Measurements from ENCODE around the gene SAFB.

SAFB gene

DNA sequence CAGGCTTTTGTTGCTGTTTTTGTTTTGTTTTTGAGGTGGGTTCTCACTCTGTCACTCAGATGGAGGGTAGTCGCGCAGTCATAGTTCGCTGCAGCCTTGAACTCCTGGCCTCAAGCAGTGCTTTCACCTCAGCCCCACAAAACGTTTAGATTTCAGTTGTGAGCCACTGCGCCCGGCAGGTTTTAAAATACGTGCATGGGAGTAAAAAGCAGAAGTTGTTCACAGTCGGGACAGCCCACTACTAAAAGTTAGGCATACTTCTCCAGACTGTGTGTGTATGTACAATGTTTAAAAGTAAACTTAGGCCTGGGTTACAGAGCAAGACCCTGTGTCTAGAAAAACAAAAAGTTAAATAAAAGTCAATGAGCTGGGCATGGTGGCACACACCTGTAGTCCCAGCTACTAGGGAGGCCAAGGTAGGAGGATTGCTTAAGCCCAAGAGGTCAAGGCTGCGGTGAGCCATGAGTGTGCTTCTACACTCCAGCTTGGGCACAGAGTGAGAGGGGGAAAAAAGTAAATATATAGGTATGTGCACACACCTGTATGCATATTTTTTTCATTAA is 6.1 kb downstream of the SAFB start:
- DNase-seq: no peak

DNA sequence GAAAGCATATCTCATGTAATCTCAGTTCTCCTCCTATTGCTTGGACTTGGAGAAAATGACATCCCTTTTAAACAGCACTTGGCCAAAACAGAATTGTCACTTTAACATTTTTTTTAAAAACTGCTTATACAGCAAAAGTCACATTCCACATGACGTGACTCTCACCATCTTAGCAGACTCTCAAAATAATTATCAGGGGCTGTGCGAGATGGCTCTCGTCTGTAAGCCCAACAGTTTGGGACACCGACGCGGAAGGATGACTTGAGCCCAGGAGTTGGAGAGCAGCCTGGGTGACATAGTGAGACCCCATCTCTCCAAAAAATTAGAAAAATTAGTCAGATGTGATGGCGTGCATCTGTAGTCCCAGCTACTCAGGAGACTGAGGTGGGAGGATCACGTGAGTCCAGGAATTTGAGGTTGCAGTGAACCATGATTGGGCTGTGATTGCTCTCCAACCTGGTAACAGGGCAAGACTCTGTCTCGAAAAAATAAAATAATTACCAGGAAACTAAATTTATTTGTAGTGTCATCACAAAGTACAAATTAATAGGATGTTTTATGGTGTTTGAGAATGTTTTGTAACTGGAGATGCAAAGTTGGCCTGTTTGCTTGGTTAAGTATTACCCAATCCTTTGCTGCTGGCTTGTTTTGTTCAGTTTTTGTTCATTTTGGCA is 8.8 kb downstream of the SAFB start:
- no peak for DNase-seq

DNA sequence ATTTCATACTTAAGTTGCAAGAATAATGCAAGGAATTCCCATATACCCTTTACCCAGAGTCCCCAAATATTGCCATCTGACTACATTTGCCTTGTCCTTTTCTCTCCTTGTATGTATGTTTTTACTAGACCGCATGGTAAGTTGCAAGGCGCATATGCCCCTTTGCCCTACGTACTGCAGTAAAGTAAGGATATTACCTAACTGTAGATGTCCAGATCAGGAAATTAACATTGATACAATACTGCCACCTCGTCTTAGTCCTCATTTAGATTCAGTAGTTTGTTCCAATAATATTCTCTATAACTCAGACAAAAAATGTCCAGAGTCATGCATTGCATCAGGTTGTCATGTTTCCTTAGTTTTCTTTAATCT is 9.3 kb downstream of the SAFB start:
- no peak for DNase-seq

DNA sequence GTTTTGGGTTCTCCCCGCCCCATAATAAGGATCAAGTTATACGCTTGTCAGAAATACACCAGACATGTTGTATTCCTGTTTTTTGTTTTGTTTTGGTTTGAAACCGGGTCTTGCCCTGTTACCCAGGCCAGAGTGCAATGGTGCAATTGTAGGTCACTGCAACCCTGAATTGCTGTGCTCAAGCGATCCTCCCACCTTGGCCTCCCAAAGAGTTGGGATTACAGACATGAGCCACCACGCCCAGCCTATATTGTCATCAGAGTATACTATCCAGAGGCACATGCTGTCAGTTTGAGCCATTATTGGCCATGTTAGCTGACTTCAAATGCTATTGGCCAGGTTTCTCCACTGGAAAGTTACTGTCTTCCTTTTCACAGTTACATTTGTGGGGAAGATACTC is 9.8 kb downstream of the SAFB start:
- no peak for DNase-seq

DNA sequence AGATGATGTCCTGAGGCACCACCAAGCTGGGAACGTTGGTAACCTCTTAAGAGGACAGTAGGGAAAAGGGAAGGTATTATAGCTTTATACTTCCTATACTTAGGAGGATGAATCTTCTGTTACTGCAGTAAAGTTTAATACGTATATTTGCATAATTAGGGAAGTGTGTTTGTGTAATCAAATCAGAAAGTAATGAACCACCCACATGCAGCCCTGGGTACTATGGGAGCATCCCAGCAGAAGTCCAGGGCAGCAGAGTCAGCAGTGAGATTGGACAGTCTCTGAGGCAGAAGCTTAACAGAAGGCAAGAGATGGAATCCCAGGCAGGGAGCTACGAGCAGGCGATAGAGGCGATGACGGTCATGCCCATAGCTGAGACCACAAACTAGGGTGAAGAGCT is 12.5 kb downstream of the SAFB start:
- DNase-seq: no peak

DNA sequence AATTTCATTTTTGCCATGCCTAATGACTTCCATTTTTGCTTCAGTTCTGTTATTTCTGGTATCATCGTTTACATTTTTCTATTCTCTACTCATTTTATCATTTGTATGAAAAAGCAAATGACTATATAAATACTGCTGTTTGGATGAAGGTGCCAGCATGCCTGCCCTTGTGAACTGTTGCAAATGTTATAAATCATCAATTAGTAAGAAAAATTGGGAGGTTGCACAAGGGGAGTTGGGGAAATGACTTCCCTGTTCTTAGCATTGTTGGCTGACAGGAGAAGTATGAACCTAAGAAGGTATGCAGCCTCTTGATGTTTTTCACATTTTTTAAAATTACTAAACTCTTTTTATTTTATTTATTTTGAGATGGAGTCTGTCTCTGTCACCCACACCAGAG is 15.1 kb downstream of the SAFB start:
- no peak for DNase-seq

DNA sequence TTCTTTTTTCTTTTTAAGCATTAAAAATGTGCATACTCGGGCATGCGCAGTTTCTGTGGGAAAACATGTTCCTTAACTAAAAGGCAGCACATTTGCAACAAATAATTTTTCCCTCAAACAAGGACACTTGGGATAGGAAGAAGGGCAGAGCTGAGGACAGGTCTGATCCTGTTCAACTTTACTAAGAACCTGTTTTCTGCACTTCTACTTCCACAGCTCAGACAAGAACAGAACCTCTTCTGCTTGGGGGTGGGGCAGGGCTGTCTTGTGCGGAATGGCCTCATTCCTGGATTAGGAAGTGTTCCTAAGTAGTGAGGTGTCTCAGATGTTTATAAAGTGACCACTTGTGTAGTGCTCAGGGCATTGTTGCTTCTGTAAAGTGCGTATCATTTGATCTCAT is 18.3 kb downstream of the SAFB start:
- no peak for DNase-seq

DNA sequence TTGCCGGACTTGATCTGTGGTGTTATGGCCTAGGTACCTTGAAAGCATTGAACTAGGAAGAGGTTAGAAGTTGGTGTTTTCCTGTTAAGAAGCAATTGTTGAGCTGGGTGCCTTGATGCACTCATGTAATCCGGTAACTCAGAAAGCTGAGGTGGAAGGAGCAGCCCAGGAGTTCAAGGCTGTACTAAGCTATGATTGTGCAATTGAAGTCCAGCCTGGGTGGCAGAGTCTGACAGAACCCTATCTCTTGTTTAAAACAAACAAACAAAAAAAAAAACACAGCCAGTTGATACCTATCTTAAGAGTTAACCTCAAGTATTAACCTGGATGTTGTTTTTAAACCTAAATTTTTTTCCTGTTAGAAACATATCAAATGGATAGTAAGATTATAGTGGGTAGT is 19.3 kb downstream of the SAFB start:
- no peak for DNase-seq

DNA sequence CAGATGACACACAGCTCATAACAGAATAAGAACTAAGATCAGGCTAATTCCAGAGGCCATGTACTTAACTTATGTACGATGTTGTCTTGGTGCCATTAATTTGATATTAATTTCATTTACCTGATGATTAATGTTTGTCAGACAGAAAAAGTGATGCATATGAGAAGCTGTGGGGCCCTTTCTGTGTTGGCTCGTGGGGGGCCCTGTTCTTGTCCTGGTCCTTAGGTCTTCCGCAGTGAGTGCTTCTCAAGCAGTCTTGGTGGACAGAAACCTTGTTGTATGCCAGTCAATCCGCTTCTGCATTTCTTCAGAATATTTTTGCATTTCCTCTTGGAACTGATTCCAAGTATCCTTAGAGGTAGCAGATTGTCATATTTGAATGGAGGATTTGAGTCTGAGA is 20.2 kb downstream of the SAFB start:
- DNase-seq: no peak

DNA sequence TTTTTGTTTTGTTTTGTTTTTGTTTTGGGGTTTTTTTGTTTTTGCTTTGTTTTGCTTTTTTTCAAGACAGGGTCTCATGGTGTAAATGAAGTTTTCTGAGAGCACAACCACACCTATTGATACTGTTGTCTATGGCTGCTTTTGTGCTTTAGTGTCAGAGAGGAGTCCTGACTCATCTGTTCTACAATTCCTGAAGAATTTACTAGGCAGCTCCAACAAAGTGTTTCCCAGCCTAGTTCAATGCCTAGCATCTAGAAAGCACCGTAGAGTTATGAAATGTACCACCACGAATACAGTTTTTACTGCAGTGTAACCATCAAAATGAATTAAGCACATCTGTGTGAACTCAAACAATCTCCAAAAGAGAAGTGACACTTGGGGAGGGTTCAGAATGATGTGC is 21.2 kb downstream of the SAFB start:
- no peak for DNase-seq

DNA sequence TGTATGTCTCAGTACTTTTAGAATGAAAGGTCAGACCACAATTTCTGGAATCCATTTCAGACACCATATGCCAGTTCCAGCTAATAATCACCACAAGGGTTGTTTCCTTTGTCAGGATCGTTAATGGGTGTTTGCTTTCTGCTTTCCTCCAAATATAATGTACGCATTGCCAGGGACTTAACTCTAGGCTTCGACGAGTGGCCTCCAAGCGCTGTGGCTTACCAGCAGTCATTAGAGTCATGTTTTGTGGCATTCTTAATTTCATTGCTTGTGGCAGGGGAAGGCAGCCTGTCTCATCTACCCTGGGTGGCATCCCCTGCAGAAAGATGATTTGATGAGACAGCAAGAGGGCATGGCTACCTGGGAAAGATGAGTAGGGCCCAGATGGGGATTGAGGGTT is 22.5 kb downstream of the SAFB start:
- DNase-seq: no peak

DNA sequence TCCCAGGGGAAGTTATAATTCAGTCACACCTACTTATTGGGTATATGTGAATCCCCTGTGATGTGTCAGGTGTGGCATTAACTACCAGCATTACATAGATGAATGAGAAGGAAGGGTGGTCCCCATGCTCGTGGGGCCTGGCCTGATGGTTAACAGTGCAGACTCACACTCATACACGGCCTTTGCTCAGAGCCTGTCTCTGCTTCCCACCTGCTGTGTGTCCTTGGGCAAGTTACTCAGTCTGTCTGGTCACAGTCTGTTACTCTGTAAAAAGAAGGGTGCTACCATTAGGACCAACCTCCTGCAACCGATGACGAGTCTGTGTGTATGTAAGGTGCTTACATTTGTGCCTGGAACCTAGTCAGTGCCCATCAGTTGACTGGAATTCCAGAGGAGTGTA is 23.8 kb downstream of the SAFB start:
- DNase-seq: no peak

DNA sequence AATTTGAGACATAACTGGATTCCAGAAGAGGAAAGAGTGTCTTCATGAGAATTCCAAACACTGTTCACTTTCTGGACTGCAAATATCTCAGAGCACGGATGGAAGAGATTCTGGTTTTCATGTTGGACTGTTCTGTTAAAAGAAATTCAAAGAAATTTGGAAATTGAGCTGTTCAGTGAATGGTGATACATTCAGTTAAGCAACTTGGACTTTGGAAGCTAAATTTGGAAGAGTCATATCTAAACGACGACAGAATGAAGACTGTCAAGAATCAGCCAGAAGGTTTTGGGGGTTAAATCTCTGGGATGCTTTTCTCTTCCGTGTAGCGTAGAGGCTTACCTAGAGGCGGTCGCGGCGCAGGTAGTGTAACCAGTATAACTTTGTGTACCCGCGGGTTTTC is 25.6 kb downstream of the SAFB start:
- DNase-seq: no peak

DNA sequence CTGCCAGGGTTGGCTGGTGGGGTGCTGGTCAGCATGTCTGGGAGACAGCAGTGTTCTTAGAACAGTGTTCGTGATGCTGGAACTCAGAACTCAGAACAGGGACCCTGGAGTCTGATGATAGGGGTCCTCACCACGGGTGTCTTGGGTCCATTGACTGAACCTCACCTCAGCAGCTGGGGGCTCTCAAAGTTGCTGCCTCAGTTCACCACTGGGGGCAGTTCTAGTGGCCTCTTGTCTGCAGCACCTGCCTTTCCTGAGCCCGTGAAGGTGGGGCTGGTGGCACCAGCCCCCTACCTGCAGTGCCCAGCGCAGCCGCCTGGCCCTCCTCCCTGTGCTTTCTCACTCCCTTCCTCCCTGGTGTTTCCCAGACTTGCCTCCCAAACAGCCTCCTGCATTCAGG is 28.5 kb downstream of the SAFB start:
- DNase-seq: no peak

DNA sequence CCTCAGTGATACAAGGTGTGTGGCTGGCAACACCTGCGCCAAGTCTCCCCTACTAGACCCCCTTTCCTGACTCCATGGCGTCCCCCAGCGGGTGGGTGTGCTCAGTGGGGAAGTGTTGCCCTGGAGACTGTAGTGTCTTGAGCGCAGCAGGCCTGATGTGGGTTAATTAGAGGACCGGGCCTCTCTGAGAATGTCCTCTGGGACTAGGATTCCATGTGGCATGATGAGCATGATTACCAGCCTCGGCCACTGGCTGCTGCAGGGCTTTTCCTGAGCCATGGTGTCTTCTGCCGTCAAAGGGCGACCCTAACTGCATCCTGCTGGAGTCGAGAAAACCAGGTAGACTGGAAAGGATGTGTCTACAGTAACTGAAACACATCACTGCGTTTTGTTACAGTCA is 29.4 kb downstream of the SAFB start:
- no peak for DNase-seq

DNA sequence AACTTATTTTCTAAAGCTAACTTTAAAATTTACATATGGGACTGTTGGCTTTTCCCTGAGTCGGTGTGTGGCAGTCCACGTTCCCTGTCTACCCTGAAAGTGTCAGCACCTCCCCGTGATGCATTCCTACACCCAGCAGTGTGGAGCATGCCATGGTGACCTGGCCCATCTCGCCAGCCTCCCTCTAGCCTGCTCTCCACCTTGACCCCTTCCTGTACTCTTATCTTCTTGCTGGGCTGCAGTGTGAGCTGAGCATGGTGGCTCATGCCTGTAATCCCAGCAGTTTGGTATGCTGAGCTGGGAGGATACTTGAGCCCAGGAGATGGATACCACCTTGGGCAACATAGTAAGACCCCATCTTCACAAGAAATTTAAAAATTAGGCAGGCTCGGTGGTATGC is 32.0 kb downstream of the SAFB start:
- DNase-seq: no peak

DNA sequence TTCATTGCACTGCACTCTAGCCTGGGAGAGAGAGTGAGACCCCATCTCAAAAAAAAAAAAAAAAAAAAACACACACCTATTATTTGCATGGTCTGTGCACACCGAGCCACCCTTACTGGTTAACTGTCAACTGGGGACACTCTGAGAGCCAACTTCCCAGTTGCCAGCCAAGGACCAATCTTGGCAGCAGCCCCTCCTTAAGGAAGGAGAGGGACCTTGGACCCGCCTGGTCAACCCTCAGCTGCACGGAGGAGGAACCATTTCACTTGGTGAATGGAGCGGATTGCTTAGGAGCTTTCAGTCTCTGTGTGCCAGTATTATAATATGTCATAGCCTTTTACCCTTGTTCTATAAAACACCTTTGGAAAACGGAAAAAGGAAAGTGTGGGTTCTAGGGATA is 32.5 kb downstream of the SAFB start:
- DNase-seq: no peak

DNA sequence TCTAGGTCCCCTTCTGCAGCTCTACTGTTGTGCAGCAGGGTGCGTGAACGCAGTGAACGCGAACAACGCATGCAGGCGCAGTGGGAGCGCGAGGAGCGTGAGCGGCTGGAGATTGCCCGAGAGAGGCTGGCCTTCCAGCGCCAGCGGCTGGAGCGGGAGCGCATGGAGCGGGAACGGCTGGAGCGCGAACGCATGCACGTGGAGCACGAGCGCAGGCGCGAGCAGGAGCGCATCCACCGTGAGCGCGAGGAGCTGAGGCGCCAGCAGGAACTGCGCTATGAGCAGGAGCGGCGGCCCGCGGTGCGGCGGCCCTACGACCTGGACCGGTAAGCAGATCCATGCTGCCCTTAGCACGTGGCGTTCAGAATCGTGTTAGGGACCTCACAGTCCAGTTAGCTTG is 38.6 kb downstream of the SAFB start:
- DNase-seq: no peak

DNA sequence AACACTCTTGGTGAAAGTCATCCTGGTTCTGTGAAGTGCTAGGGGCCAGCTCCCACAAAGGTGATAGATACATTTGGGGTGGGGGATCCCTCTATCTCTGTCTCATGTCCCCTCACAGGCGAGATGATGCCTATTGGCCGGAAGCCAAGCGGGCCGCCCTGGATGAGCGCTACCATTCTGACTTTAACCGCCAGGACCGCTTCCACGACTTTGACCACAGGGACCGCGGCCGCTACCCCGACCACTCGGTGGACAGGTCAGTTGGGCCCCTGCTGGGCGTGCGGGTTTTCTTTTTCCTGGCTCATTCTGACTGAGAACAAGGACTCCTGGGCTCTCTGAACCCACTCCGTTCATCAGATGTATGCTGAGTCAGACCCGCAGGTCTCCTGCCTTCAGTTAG is 41.0 kb downstream of the SAFB start:
- no peak for DNase-seq

DNA sequence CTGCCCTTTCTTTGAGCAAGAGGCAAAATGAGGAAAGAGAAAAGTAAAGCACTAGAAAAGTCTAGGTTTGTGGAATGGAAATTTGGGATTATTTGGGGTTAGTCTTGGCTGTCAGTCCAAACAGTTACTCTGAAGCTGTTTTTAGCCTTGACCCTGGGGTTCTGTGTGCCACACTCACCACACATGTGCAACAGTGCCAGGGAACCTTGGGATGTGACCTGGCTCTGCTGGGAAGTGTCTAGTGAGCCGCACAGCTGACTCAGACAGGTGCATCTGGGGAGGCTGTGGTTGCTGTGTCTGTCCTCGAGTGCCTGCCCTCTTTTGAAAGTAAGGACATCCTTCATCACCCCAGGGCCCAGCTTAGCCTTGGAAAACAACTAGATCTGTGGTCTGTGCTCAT is 41.6 kb downstream of the SAFB start:
- no peak for DNase-seq

DNA sequence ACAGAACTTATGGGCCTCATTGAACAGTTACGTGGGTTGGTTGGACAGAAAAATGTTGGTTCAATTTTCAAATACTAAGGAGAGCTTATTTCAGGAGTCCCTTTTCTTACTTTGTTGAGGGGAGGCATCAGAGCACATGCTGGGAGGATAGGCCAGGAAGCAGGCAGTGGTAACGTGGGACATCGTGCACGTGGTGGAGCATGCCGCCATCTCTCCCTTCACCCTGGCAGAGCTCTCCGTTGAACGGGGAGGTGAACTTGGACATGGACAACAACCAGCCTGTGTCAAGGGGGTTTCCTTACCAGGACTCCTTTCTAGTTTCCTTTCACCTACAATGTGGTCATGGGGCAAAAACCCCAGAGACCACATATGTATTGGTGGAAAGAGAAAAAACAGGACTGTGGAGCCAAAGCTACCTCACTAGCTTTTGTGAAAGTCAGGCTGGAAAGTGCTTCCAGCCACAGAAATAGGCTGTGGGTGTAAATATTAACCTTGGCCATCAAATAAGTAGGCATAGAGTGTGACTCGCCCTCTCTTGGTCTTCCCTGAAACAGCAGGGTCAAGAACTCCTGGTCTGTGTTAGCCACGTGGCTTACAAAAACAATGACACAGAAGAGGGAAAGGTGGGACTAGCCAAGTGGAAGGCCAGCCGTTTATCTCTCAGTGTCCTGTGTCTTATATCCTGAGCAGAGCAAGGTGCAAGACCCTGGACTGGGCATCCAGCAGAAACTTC is 43.1 kb downstream of the SAFB start:
- DNase-seq: no peak

DNA sequence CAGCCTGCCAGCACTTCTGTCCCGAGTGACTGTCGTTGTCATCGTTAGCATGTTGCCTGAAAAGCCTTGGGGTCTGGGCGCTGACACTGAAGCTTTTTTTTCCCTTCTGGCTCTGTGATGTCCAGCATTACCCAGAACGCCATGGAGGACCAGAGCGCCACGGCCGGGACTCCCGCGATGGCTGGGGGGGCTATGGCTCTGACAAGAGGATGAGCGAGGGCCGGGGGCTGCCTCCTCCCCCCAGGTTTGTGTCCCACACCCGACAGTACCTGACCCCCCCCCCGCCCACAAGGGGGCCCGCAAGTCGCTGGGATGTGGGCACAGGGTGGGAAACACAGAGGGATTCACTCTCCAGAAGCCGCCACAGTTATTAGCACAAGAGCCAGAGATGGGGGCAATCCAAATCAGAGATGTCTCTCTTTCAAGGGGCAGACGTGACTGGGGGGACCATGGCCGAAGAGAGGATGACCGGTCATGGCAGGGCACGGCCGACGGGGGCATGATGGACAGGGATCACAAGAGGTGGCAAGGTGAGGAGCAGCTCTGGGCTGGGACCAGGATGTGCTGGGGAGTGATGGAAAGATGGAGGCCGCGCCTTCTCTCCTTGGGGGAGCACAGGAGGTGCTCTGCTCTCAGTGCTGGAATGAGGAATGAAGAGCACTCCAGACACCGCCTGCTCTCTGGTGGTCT is 44.2 kb downstream of the SAFB start:
- DNase-seq: no peak

DNA sequence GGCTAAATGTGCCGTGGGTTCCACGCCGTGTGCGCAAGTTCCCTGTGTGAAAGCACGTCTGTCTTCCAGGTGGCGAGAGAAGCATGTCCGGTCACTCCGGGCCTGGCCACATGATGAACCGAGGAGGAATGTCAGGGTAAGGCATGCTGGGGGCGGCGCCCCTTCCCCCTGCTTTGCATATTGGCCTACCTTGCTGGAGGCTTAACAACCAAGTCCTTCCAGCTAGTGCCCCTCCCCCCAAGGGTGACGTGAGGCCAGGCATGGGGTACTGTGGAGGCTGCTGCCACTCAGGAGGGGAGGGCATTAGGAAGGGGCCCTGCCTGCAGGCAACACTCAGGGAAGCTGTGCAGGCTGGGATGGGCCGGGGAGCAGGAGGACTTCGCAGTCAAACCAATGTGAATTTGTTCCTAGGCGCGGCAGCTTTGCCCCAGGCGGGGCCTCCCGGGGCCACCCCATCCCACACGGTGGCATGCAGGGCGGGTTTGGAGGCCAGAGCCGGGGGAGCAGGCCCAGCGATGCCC is 44.9 kb downstream of the SAFB start:
- DNase-seq: no peak

DNA sequence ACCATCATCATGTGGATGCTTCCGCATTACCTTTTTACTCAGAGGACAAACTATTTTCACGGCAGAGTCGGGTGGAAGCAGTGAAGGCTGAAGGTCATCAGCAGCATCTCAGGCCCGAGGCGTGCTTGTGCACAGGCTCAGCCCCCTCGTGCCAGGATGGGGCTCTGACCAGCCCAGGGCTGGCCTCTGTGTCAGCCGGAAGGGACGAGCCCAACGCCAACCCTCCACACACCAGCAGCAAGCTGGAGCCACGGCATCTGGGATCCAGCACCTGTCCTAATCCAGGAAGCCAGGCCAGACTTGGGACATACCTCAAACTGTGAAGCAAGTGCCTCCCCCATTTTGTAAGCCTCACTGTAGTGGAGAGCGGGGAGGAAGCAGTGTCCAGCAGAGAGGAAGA is 46.3 kb downstream of the SAFB start:
- DNase-seq: no peak

Measured in NK-92 treated with Interleukin-12 subunit alpha and Interleukin-12 subunit beta, amount 100 ng/mL, for 24 hours (cell line).